Endodermal cell (in vitro differentiated cells): ENCODE measurements around the gene CA11. TPM values are rescaled to one million over a fixed set of nuclear protein-coding genes. Genes with fewer than 3 reads are reported as not detected.

Experiments
- DNase-seq: peaks from one replicate; pipeline ENCODE4 v3.0.0-alpha.2; 2017
- H3K27ac ChIP-seq: 2 replicates; pipeline ENCODE4 v1.5.1; 2013; ENCODE audit warnings: mild to moderate bottlenecking, low read depth, low read length, moderate library complexity
- H3K27me3 ChIP-seq: 2 replicates; pipeline ENCODE4 v1.6.1; 2013; ENCODE audit warnings: mild to moderate bottlenecking, low read length, moderate library complexity; ENCODE audit not compliant: insufficient read depth, control insufficient read depth, poor library complexity, severe bottlenecking
- H3K36me3 ChIP-seq: 2 replicates; pipeline ENCODE4 v1.7.0; 2013; ENCODE audit warnings: mild to moderate bottlenecking, low read length, moderate library complexity; ENCODE audit not compliant: control insufficient read depth, insufficient read depth
- H3K4me1 ChIP-seq: one replicate; pipeline ENCODE4 v1.7.0; 2013; ENCODE audit warnings: low read length; ENCODE audit not compliant: control insufficient read depth, insufficient read depth
- H3K4me3 ChIP-seq: 2 replicates; pipeline ENCODE4 v1.5.1; 2013; ENCODE audit warnings: mild to moderate bottlenecking, low read length, moderate library complexity
- H3K9ac ChIP-seq: 2 replicates; pipeline ENCODE4 v1.6.1; 2013; ENCODE audit warnings: mild to moderate bottlenecking, low read length, moderate library complexity; ENCODE audit not compliant: poor library complexity, severe bottlenecking; ENCODE audit errors: extremely low read depth
- H3K9me3 ChIP-seq: 2 replicates; pipeline ENCODE4 v1.6.1; 2013; ENCODE audit warnings: mild to moderate bottlenecking, low read length, moderate library complexity; ENCODE audit not compliant: control insufficient read depth
- H3K27ac Mint-ChIP-seq: 2 replicates; pipeline ENCODE4 v1.8.0; 2020; ENCODE audit warnings: mixed read lengths
- H3K27me3 Mint-ChIP-seq: 2 replicates; pipeline ENCODE4 v1.8.0; 2021; ENCODE audit warnings: mild to moderate bottlenecking, mixed read lengths; ENCODE audit not compliant: insufficient read depth
- H3K36me3 Mint-ChIP-seq: 2 replicates; pipeline ENCODE4 v1.8.0; 2020; ENCODE audit warnings: low read depth, mixed read lengths
- H3K4me1 Mint-ChIP-seq: 2 replicates; pipeline ENCODE4 v1.8.0; 2020; ENCODE audit warnings: mixed read lengths
- H3K4me3 Mint-ChIP-seq: 2 replicates; pipeline ENCODE4 v1.8.0; 2020; ENCODE audit warnings: mild to moderate bottlenecking, moderate library complexity, mixed read lengths
- H3K9me3 Mint-ChIP-seq: 2 replicates; pipeline ENCODE4 v1.8.0; 2020; ENCODE audit warnings: mild to moderate bottlenecking, mixed read lengths
- WGBS, 2 experiments: methylation state at CpG; one replicate each; pipeline versions ENCODE4 v1.1.5 to v1.1.7; 2013; ENCODE audit warnings: missing lambda C conversion rate in 2 of 2, mixed read lengths in 1 of 2; ENCODE audit not compliant: insufficient coverage in 1 of 2, insufficient read length in 1 of 2; 5-methylcytosine and 5-hydroxymethylcytosine counted together
- total RNA-seq, 2 donors: library from RNA; stranded (reverse); fragmentation: NEBNext Ultra II Directional in 1 of 2; extraction: Animal tissue kit (Norgen Biotek cat#: 25700) in 1 of 2; gene quantifications; 2 replicates in 1 of 2; 3 replicates in 1 of 2; pipeline ENCODE4 v1.2.1, GENCODE V29; 2021
- TF ChIP-seq, protein P1 (sequence below): fragments of 200-600 bp; sonication (generic); conservative IDR thresholded peaks from 2 replicates; pipeline ENCODE4 v1.5.0; 2021; ENCODE audit warnings: antibody characterized with exemption, mild to moderate bottlenecking

Gene CA11
- total RNA-seq, 2 donors from 2014 or later = 75.0 to 82.6 TPM

DNA sequence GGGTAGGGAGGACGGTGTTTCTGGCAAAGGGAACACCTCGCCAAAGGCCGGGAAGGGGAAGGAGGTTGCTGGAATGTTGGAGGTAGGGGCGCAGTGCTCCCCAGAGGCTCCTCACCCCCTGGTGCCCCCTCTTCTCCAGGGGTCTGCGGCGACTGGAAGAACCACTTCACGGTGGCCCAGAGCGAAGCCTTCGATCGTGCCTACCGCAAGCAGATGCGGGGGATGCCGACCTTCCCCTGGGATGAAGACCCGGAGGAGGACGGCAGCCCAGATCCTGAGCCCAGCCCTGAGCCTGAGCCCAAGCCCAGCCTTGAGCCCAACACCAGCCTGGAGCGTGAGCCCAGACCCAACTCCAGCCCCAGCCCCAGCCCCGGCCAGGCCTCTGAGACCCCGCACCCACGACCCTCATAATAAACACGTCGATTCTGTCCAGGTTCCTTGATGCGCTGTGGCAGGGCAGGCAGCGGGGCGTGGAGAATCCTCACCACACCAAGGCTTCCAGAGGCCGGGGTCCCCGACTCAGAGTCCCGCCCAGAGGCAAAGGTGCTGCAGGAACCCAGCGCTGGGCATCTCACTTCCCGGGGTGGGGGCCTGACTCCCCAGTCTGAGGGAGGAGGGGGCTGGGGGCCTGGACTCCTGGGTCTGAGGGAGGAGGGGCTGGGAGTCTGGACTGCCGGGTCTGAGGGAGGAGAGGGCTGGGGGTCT lies 46.8 kb downstream of the CA11 start:
- WGBS, 2 experiments = 84 to 86% methylated on average over 10 to 30 of the region's 30 CpGs
- Histone ChIP-seq H3K36me3 (no peaks in the 10 kb centered on the region), H3K4me1 (no peaks in the 10 kb centered on the region), H3K9me3 (no peaks in the 10 kb centered on the region), H3K27ac (no peak overlapping the region), H3K4me3 (no peak overlapping the region), H3K27me3 (no peaks in the 10 kb centered on the region), H3K9ac (no peak overlapping the region)
- Mint-ChIP-seq H3K27me3 (peaks cover 3% of the 10 kb centered on the region), H3K9me3 (no peaks in the 10 kb centered on the region), H3K4me1 (no peaks in the 10 kb centered on the region), H3K27ac (no peak overlapping the region), H3K36me3 (no peaks in the 10 kb centered on the region), H3K4me3 (no peak overlapping the region)
- DNase-seq = no peak
- TF ChIP-seq, protein P1, sequence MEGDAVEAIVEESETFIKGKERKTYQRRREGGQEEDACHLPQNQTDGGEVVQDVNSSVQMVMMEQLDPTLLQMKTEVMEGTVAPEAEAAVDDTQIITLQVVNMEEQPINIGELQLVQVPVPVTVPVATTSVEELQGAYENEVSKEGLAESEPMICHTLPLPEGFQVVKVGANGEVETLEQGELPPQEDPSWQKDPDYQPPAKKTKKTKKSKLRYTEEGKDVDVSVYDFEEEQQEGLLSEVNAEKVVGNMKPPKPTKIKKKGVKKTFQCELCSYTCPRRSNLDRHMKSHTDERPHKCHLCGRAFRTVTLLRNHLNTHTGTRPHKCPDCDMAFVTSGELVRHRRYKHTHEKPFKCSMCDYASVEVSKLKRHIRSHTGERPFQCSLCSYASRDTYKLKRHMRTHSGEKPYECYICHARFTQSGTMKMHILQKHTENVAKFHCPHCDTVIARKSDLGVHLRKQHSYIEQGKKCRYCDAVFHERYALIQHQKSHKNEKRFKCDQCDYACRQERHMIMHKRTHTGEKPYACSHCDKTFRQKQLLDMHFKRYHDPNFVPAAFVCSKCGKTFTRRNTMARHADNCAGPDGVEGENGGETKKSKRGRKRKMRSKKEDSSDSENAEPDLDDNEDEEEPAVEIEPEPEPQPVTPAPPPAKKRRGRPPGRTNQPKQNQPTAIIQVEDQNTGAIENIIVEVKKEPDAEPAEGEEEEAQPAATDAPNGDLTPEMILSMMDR = no peak

DNA sequence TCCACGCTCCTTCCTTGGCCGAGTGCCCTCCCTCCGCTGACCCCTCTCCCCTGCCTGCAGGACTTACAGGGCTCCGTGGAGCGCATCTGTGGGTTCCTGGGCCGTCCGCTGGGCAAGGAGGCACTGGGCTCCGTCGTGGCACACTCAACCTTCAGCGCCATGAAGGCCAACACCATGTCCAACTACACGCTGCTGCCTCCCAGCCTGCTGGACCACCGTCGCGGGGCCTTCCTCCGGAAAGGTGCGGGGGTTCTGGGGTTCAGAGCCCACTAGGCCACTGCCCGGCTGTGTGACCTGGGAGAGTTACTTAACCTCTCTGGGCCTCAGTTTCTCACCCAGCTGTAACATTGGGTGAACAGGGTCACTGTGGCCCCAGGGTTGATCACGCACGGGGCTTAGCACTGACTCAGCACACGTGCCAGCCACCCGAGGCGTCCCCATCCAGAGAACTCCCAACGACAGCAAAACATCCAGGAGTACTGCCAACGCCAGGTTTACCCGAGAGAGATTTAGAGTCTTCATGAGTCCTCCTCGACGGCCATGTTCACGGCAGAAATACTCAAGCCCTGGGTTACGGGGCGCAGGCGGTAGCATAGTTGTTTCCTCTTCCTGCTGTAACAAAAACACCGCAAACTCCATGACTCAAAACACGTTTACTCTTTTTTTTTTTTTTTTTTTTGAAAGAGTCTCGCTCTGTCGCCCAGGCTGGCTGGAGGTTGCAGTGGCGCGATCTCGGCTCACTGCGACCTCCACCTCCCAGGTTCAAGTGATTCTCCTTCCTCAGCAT lies 49.1 kb downstream of the CA11 start:
- 88 to 95% methylated on average over 30 to 39 of the region's 39 CpGs for WGBS, 2 experiments
- H3K27me3 ChIP-seq = no peaks in the 10 kb centered on the region
- peaks cover 4% of the 10 kb centered on the region for H3K4me1 Mint-ChIP-seq
- no peaks in the 10 kb centered on the region for H3K36me3 ChIP-seq
- peaks cover 3% of the 10 kb centered on the region for H3K27me3 Mint-ChIP-seq
- no peaks in the 10 kb centered on the region for H3K9me3 Mint-ChIP-seq
- TF ChIP-seq, protein P1 = no peak
- H3K9me3 ChIP-seq = no peaks in the 10 kb centered on the region
- no peaks in the 10 kb centered on the region for H3K36me3 Mint-ChIP-seq
- H3K9ac ChIP-seq = no peak overlapping the region
- no peak overlapping the region for H3K4me3 Mint-ChIP-seq
- H3K4me3 ChIP-seq = no peak overlapping the region
- no peak overlapping the region for H3K27ac Mint-ChIP-seq
- H3K4me1 ChIP-seq = no peaks in the 10 kb centered on the region
- no peak overlapping the region for H3K27ac ChIP-seq
- no peak for DNase-seq

DNA sequence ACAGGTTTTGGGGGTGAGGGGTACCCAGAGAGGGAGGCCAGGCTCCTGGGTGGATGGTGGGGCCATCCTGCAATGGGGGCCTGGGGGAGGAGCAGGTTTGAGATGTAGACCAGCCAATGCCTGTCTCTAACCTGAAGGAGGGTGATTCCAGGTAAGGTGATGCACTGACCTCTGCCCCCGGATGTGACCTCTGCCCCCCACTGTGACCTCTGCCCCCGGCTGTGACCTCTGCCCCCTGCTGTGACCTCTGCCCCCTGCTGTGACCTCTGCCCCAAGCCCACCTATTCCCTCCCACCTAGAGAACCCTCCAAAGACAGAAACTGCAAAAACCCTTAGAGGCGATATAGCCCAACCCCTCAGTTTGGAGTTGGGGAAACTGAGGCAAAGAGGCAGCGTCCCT lies 49.8 kb downstream of the CA11 start:
- Histone ChIP-seq H3K4me3 (no peak overlapping the region), H3K9me3 (no peaks in the 10 kb centered on the region), H3K4me1 (no peaks in the 10 kb centered on the region), H3K36me3 (no peaks in the 10 kb centered on the region), H3K27ac (no peak overlapping the region), H3K9ac (no peak overlapping the region), H3K27me3 (no peaks in the 10 kb centered on the region)
- H3K27me3 Mint-ChIP-seq = peaks cover 4% of the 10 kb centered on the region
- DNase-seq = no peak
- no peaks in the 10 kb centered on the region for H3K9me3 Mint-ChIP-seq
- H3K4me1 Mint-ChIP-seq = peaks cover 4% of the 10 kb centered on the region
- TF ChIP-seq, protein P1 = no peak
- H3K36me3 Mint-ChIP-seq = no peaks in the 10 kb centered on the region
- WGBS, 2 experiments = 89 to 93% methylated on average over 2 to 4 of the region's 4 CpGs
- H3K4me3 Mint-ChIP-seq = no peak overlapping the region
- H3K27ac Mint-ChIP-seq = no peak overlapping the region
